ENCODE data around the gene NCBP1.
A peak's percentile ranks its signal among the peaks of the same experiment; 100 is the strongest.

Gene NCBP1

DNA sequence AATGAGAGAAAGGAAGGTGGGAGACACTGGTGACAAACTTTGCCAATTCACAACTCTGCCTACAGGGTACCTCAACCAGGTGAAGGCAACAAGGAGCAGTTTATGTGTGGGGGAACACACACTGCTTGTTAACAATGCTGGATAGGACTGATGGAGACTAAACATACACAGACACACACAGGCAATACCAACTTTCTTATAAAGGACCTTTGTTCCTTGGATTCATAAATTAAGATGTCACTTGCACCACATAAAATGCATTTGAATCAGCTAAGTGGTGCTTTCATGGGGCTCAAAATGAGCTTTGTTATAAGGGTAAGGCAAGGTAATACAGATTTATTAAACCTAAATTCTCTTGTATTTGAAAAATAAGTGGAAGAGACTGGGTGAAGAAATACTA is 4.5 kb upstream of the NCBP1 start:
- no peak overlapping the region for H3K4me3 ChIP-seq (ENCODE audit: low read length)
- TF ChIP-seq, protein P1, sequence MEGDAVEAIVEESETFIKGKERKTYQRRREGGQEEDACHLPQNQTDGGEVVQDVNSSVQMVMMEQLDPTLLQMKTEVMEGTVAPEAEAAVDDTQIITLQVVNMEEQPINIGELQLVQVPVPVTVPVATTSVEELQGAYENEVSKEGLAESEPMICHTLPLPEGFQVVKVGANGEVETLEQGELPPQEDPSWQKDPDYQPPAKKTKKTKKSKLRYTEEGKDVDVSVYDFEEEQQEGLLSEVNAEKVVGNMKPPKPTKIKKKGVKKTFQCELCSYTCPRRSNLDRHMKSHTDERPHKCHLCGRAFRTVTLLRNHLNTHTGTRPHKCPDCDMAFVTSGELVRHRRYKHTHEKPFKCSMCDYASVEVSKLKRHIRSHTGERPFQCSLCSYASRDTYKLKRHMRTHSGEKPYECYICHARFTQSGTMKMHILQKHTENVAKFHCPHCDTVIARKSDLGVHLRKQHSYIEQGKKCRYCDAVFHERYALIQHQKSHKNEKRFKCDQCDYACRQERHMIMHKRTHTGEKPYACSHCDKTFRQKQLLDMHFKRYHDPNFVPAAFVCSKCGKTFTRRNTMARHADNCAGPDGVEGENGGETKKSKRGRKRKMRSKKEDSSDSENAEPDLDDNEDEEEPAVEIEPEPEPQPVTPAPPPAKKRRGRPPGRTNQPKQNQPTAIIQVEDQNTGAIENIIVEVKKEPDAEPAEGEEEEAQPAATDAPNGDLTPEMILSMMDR (IDR thresholded peaks at IDR 0.05; ENCODE audit: insufficient read depth, low read depth, low read length, missing control alignments), result no peak
- DNase-seq (ENCODE audit: low read depth), result no peak

DNA sequence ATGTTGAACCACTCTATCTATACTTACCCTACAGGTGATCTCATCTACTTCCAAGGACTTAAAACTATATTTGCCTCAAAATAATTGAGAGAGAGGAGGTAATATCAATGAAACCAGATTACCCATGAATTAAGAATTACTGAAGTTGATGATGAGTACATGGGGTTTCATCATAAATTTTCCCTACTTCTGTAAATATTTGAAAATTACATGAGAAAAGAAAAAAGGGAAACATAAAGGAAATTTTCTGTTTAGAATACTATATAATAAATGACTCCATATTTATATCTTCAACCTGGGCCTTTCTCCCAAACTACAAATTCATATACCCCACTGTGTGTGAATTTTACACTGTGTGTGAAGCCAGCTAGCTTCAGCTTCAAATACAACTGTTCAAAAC is 3.0 kb upstream of the NCBP1 start:
- H3K4me3 ChIP-seq (ENCODE audit: low read length), result no peak overlapping the region
- TF ChIP-seq, protein P1 (IDR thresholded peaks at IDR 0.05; ENCODE audit: insufficient read depth, low read depth, low read length, missing control alignments), result no peak
- no peak for DNase-seq (ENCODE audit: low read depth)

DNA sequence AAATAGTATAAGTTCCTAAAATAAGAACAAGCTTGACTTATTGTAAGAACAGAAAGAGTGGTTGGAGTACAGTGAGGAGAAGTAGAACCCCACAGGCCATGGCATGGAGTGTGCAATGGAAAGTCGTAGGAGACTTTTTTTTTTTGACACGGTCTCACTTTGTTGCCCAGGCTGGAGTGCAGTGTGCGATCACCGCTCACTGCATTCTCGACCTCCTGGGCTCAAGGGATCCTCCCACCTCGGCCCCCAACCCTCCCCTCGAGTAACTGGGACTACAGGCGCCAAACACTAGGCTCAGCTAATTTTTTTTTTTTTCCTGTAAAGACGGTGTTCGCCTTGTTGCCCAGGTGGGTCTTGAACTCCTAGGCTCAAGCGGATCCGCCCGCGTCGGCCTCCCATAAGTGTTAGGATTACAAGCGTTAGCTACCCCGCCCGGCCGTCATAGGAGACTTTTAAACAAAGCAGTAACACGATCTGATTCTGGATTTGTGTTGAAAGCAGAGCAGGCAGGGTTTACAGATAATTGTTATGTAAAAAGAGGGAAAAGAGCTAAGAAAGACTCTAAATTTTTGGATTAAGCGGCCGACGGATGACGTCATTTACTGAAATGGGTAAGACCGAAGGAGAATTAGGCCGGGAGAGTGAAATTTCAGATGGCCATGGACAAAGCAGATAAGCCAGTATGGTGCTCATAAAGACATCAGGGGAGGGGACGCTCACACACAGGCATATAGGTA is 1.2 kb upstream of the NCBP1 start:
- H3K4me3 ChIP-seq (ENCODE audit: low read length), result peak overlapping the region; percentile 98
- no peak for DNase-seq (ENCODE audit: low read depth)
- TF ChIP-seq, protein P1 (IDR thresholded peaks at IDR 0.05; ENCODE audit: insufficient read depth, low read depth, low read length, missing control alignments), result no peak

DNA sequence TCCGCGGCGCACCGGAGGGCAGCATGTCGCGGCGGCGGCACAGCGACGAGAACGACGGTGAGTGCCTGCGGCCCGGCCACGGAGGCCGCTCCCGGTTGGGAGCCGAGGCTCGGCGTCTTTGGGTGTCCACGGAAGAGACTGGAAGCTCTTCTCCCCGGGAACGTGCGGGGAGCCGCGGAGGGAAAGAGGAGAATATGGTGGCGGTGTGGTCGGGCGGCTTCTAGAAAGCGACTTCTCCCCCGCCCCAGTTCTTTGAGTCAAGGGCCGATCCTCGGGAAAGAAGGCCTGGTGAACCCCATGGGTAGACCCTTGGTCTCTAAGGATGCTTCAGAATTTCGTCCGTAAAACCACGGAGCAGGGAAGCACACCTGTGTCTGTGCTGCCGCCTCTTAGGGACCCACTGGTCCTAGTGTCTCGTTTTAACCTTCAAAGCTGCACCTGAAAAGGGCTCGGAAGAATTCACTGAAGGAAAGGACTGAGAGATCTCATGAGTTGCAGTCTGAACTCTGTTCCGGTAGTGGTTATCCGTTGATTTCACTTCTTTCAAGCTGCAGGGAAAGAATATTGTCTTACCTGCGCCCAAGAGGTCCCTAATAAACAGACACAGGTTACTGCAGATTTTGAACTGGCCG is 354 bp downstream of the NCBP1 start:
- DNase-seq (ENCODE audit: low read depth), result peak; percentile 18
- TF ChIP-seq, protein P1 (IDR thresholded peaks at IDR 0.05; ENCODE audit: insufficient read depth, low read depth, low read length, missing control alignments), result no peak
- peak overlapping the region; percentile 98 for H3K4me3 ChIP-seq (ENCODE audit: low read length)

DNA sequence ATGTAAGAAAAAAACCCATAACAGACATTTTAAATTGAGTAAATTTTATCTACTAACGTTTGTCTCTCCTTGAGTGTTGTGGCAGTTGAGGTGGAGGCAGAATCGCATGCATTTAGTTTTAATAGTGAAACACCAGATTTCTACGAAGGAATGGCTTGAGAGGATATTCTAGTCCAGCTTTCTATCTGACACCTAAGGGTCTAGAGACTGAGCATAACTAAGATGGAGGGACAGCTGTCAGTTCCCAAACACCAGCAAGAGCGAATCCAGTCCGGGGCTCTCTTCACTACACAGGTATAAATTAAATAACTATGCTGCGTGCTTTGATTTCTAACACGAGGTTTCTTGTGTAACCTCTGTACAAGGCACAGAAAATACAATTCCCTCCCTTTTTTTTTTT is 1.4 kb downstream of the NCBP1 start:
- no peak for DNase-seq (ENCODE audit: low read depth)
- TF ChIP-seq, protein P1 (IDR thresholded peaks at IDR 0.05; ENCODE audit: insufficient read depth, low read depth, low read length, missing control alignments), result no peak
- peak overlapping the region; percentile 98 for H3K4me3 ChIP-seq (ENCODE audit: low read length)

DNA sequence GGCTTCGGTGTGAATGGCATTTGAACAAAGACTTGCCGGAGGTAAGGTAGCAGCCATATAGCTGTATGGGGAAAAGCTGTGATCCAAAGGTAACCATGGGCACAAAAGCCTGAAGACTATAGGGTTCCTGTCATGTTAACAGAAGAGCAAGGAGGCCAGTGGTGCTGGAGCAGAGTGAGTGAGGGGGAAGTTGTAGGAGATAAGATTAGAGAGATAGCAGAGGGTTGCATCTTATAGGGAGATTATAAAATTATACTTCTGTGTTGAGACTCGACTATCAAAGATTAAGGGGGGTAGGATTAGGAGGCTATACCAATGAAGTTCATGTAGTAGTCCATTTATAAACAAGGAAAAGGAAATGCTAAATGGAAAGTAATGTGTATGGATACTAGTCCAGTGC is 3.3 kb downstream of the NCBP1 start:
- TF ChIP-seq, protein P1 (IDR thresholded peaks at IDR 0.05; ENCODE audit: insufficient read depth, low read depth, low read length, missing control alignments), result no peak
- no peak for DNase-seq (ENCODE audit: low read depth)
- H3K4me3 ChIP-seq (ENCODE audit: low read length), result no peak overlapping the region

Data from epithelial cell of esophagus (primary cell).